HS-5 (cell line): ENCODE data around the gene GREM2.
A peak's percentile ranks its signal among the peaks of the same experiment; 100 is the strongest.

ENCODE experiments used
- DNase-seq: peaks from one replicate; pipeline ENCODE4 v3.0.0-alpha.2; 2012; ENCODE audit warnings: low read depth

Gene GREM2

GRCh38 chr1:240611619-240612480, at the start of gene GREM2:
GREM2 (minus strand) TSS chr1:240612155; CDS start chr1:240493475, 118,680 bp downstream.
- DNase-seq = peak; percentile 39

- DNase-seq = peak; percentile 2
These were observed 46.5 kb upstream of the GREM2 start for GRCh38 chr1:240658312-240658960.

GRCh38 chr1:240656531-240656930, 44.6 kb upstream of the GREM2 start:
- DNase-seq = no peak

- no peak for DNase-seq
These were observed 41.0 kb upstream of the GREM2 start for GRCh38 chr1:240652961-240653409.

GRCh38 chr1:240652549-240652948, 40.6 kb upstream of the GREM2 start:
- DNase-seq = no peak

- no peak for DNase-seq
These were observed 38.9 kb upstream of the GREM2 start for GRCh38 chr1:240650877-240651276.

- no peak for DNase-seq
These were observed 38.1 kb upstream of the GREM2 start for GRCh38 chr1:240649733-240650721.

- no peak for DNase-seq
These were observed 34.8 kb upstream of the GREM2 start for GRCh38 chr1:240646571-240647240.

GRCh38 chr1:240644732-240645131, 32.8 kb upstream of the GREM2 start:
- no peak for DNase-seq

GRCh38 chr1:240635466-240636256, 23.7 kb upstream of the GREM2 start:
- no peak for DNase-seq

- no peak for DNase-seq
These were observed 18.5 kb upstream of the GREM2 start for GRCh38 chr1:240630409-240630808.

- no peak for DNase-seq
These were observed 9.3 kb upstream of the GREM2 start for GRCh38 chr1:240621249-240621648.

- no peak for DNase-seq
These were observed 8.1 kb upstream of the GREM2 start for GRCh38 chr1:240619906-240620621.

GRCh38 chr1:240619357-240619756, 7.4 kb upstream of the GREM2 start:
- no peak for DNase-seq

- no peak for DNase-seq
These were observed 7.0 kb upstream of the GREM2 start for GRCh38 chr1:240618946-240619345.

GRCh38 chr1:240616018-240616417, 4.1 kb upstream of the GREM2 start:
- no peak for DNase-seq

- no peak for DNase-seq
These were observed 1.6 kb upstream of the GREM2 start for GRCh38 chr1:240613356-240614142.

- DNase-seq = no peak
These were observed 856 bp upstream of the GREM2 start for GRCh38 chr1:240612811-240613210.

GRCh38 chr1:240611228-240611618, 732 bp downstream of the GREM2 start:
- DNase-seq = no peak
